ENCODE results near the gene CDK5.
A peak's percentile ranks its signal among the peaks of the same experiment; 100 is the strongest.

CDK5 gene

GRCh38 chr7:151061213-151062110, 3.8 kb upstream of the CDK5 start:
- Histone ChIP-seq H2AFZ (ENCODE audit: low read depth, low read length, severe bottlenecking) (no peak overlapping the region), H3K9me3 (ENCODE audit: insufficient read depth, low read length) (no peaks in the 10 kb centered on the region), H3K79me2 (ENCODE audit: insufficient read depth, low read length) (peaks cover 27% of the 10 kb centered on the region), H3F3A (ENCODE audit: insufficient read depth) (peaks cover 8% of the 10 kb centered on the region), H3K4me3 (ENCODE audit: insufficient read depth, low read length, poor library complexity, severe bottlenecking) (no peak overlapping the region), H3K27ac (ENCODE audit: low read depth, low read length) (no peak overlapping the region), H3K27me3 (ENCODE audit: low read length) (no peaks in the 10 kb centered on the region), H3K4me2 (ENCODE audit: low read depth, low read length, poor library complexity, severe bottlenecking) (peak overlapping the region; percentile 84), H3K36me3 (ENCODE audit: low read length) (no peaks in the 10 kb centered on the region), H3K9me2 (replicated peaks; ENCODE audit: insufficient read depth, low read length) (no peaks in the 10 kb centered on the region), H3K9ac (ENCODE audit: low read length) (peak overlapping the region; percentile 77; the same call in 1 of the 2 replicates), H4K20me1 (ENCODE audit: low read depth, low read length) (no peaks in the 10 kb centered on the region)
- TF ChIP-seq CTCF (IDR thresholded peaks at IDR 0.05; ENCODE audit: insufficient read depth, low read length, poor library complexity, severe bottlenecking) (no peak), EZH2phosphoT487 (conservative IDR thresholded peaks at IDR 0.05; ENCODE audit: low read length) (no peak)

GRCh38 chr7:151060416-151061212, 2.9 kb upstream of the CDK5 start:
- peak overlapping the region; percentile 77 for H3K9ac ChIP-seq (ENCODE audit: low read length)
- no peaks in the 10 kb centered on the region for H3K9me2 ChIP-seq (replicated peaks; ENCODE audit: insufficient read depth, low read length)
- peak overlapping the region; percentile 82; the same call in 1 of the 2 replicates for H3K27ac ChIP-seq (ENCODE audit: low read depth, low read length)
- H3K27me3 ChIP-seq (ENCODE audit: low read length), result no peaks in the 10 kb centered on the region
- H3K79me2 ChIP-seq (ENCODE audit: insufficient read depth, low read length), result peaks cover 27% of the 10 kb centered on the region
- H3F3A ChIP-seq (ENCODE audit: insufficient read depth), result peaks cover 8% of the 10 kb centered on the region
- peak; percentile 23 for TF ChIP-seq CTCF (IDR thresholded peaks at IDR 0.05; ENCODE audit: insufficient read depth, low read length, poor library complexity, severe bottlenecking)
- no peak for TF ChIP-seq EZH2phosphoT487 (conservative IDR thresholded peaks at IDR 0.05; ENCODE audit: low read length)
- peak overlapping the region; percentile 86 for H3K4me3 ChIP-seq (ENCODE audit: insufficient read depth, low read length, poor library complexity, severe bottlenecking)
- no peaks in the 10 kb centered on the region for H4K20me1 ChIP-seq (ENCODE audit: low read depth, low read length)
- H3K9me3 ChIP-seq (ENCODE audit: insufficient read depth, low read length), result no peaks in the 10 kb centered on the region
- H2AFZ ChIP-seq (ENCODE audit: low read depth, low read length, severe bottlenecking), result peak overlapping the region; percentile 86
- peak overlapping the region; percentile 84 for H3K4me2 ChIP-seq (ENCODE audit: low read depth, low read length, poor library complexity, severe bottlenecking)
- no peaks in the 10 kb centered on the region for H3K36me3 ChIP-seq (ENCODE audit: low read length)

GRCh38 chr7:151060113-151060415, 2.4 kb upstream of the CDK5 start:
- H3K9ac ChIP-seq (ENCODE audit: low read length), result peak overlapping the region; percentile 77
- H2AFZ ChIP-seq (ENCODE audit: low read depth, low read length, severe bottlenecking), result peak overlapping the region; percentile 86
- H3K79me2 ChIP-seq (ENCODE audit: insufficient read depth, low read length), result peaks cover 27% of the 10 kb centered on the region
- H3K27ac ChIP-seq (ENCODE audit: low read depth, low read length), result peak overlapping the region; percentile 82
- no peak for TF ChIP-seq CTCF (IDR thresholded peaks at IDR 0.05; ENCODE audit: insufficient read depth, low read length, poor library complexity, severe bottlenecking)
- TF ChIP-seq EZH2phosphoT487 (conservative IDR thresholded peaks at IDR 0.05; ENCODE audit: low read length), result no peak
- H3F3A ChIP-seq (ENCODE audit: insufficient read depth), result peaks cover 8% of the 10 kb centered on the region
- peak overlapping the region; percentile 84 for H3K4me2 ChIP-seq (ENCODE audit: low read depth, low read length, poor library complexity, severe bottlenecking)
- no peaks in the 10 kb centered on the region for H3K9me3 ChIP-seq (ENCODE audit: insufficient read depth, low read length)
- H3K4me3 ChIP-seq (ENCODE audit: insufficient read depth, low read length, poor library complexity, severe bottlenecking), result peak overlapping the region; percentile 86
- no peaks in the 10 kb centered on the region for H3K9me2 ChIP-seq (replicated peaks; ENCODE audit: insufficient read depth, low read length)
- no peaks in the 10 kb centered on the region for H3K27me3 ChIP-seq (ENCODE audit: low read length)
- no peaks in the 10 kb centered on the region for H3K36me3 ChIP-seq (ENCODE audit: low read length)
- H4K20me1 ChIP-seq (ENCODE audit: low read depth, low read length), result no peaks in the 10 kb centered on the region
